Tibial nerve (tissue), 4 donors: ENCODE results near the gene CYP24A1. TPM values are rescaled to one million over a fixed set of nuclear protein-coding genes. Genes with fewer than 3 reads are reported as not detected.

Experiments used
- DNase-seq, 2 donors: peaks; one replicate each; pipeline ENCODE4 v3.0.0-alpha.2; 2019; ENCODE audit warnings: low spot score in 2 of 2
- H3K27ac ChIP-seq, 4 donors: fragments of 200-600 bp; sonication (generic) in 3 of 4; one replicate each; pipeline ENCODE4 v1.5.1; 2017 to 2019; ENCODE audit warnings: mild to moderate bottlenecking in 1 of 4
- H3K27me3 ChIP-seq, 2 donors: fragments of 200-600 bp; sonication (generic) in 1 of 2; one replicate each; pipeline versions ENCODE4 v1.5.1 to v1.6.0; 2017 to 2019
- H3K36me3 ChIP-seq, 3 donors: fragments of 200-600 bp; sonication (generic); one replicate each; pipeline ENCODE4 v1.5.1; 2018 to 2019
- H3K4me1 ChIP-seq, 4 donors: fragments of 200-600 bp; sonication (generic) in 3 of 4; one replicate each; pipeline ENCODE4 v1.5.1; 2017 to 2019
- H3K4me3 ChIP-seq, 4 donors: fragments of 200-600 bp; sonication (generic) in 3 of 4; one replicate each; pipeline ENCODE4 v1.5.1; 2017 to 2019; ENCODE audit warnings: mild to moderate bottlenecking in 1 of 4, moderate library complexity in 1 of 4
- H3K9me3 ChIP-seq, 4 donors: fragments of 200-600 bp; sonication (generic) in 3 of 4; one replicate each; pipeline ENCODE4 v1.5.1; 2017 to 2019
- EP300 ChIP-seq, 2 donors: sonication (generic); formaldehyde crosslinking; IDR thresholded peaks; one replicate each; pipeline ENCODE4 v1.6.1; 2017; ENCODE audit warnings: antibody characterized with exemption in 2 of 2, mild to moderate bottlenecking in 1 of 2
- POLR2A ChIP-seq, 2 donors: fragments of 450-650 bp; IDR thresholded peaks; one replicate each; pipeline ENCODE4 v1.6.1; 2017; ENCODE audit warnings: antibody characterized with exemption in 2 of 2, mild to moderate bottlenecking in 2 of 2, moderate library complexity in 2 of 2
- WGBS, 2 donors: methylation state at CpG; one replicate each; pipeline ENCODE4 v1.1.5; 2018; 5-methylcytosine and 5-hydroxymethylcytosine counted together
- total RNA-seq, 4 donors: library from RNA; depleted of rRNA; stranded (reverse); fragments of >200 nt; gene quantifications; one replicate each; pipeline ENCODE4 v1.1.0, GENCODE V29; 2016
- TF ChIP-seq, protein P1 (sequence below), 5 experiments: fragments of 200-600 bp in 3 of 5; fragments of 450-650 bp in 2 of 5; sonication (generic) in 3 of 5; IDR thresholded peaks; one replicate each; pipeline ENCODE4 v1.5.1; 2016 to 2019; ENCODE audit warnings: antibody characterized with exemption in 5 of 5, mild to moderate bottlenecking in 3 of 5, moderate library complexity in 2 of 5

The CYP24A1 gene
- total RNA-seq, 4 donors from 2014 or later, result not detected

- 38 to 48% methylated on average over 3 of the region's 3 CpGs for WGBS, 2 donors
- H3K4me3 ChIP-seq, result no peak overlapping the region
- DNase-seq, result no peak
- TF ChIP-seq, protein P1, sequence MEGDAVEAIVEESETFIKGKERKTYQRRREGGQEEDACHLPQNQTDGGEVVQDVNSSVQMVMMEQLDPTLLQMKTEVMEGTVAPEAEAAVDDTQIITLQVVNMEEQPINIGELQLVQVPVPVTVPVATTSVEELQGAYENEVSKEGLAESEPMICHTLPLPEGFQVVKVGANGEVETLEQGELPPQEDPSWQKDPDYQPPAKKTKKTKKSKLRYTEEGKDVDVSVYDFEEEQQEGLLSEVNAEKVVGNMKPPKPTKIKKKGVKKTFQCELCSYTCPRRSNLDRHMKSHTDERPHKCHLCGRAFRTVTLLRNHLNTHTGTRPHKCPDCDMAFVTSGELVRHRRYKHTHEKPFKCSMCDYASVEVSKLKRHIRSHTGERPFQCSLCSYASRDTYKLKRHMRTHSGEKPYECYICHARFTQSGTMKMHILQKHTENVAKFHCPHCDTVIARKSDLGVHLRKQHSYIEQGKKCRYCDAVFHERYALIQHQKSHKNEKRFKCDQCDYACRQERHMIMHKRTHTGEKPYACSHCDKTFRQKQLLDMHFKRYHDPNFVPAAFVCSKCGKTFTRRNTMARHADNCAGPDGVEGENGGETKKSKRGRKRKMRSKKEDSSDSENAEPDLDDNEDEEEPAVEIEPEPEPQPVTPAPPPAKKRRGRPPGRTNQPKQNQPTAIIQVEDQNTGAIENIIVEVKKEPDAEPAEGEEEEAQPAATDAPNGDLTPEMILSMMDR (IDR thresholded peaks at IDR 0.05), result no peak
- TF ChIP-seq EP300 (IDR thresholded peaks at IDR 0.05) (no peak), POLR2A (IDR thresholded peaks at IDR 0.05) (no peak)
- H3K27ac ChIP-seq, result no peak overlapping the region
- no peaks in the 10 kb centered on the region for H3K4me1 ChIP-seq
- no peaks in the 10 kb centered on the region for H3K9me3 ChIP-seq
- H3K27me3 ChIP-seq, result peaks cover 0 to under 1% of the 10 kb centered on the region in 2 donors
- no peaks in the 10 kb centered on the region for H3K36me3 ChIP-seq
Measured at GRCh38 chr20:54184071-54184470, 10.3 kb upstream of the CYP24A1 start.

- no peak overlapping the region for H3K27ac ChIP-seq
- H3K4me3 ChIP-seq, result no peak overlapping the region
- 81 to 82% methylated on average over 1 of the region's 1 CpG for WGBS, 2 donors
- H3K4me1 ChIP-seq, result no peaks in the 10 kb centered on the region
- DNase-seq, result no peak
- no peaks in the 10 kb centered on the region for H3K9me3 ChIP-seq
- TF ChIP-seq POLR2A (IDR thresholded peaks at IDR 0.05) (no peak), EP300 (IDR thresholded peaks at IDR 0.05) (no peak)
- TF ChIP-seq, protein P1 (IDR thresholded peaks at IDR 0.05), result no peak
- H3K27me3 ChIP-seq, result peaks cover 0 to 11% of the 10 kb centered on the region in 2 donors
- H3K36me3 ChIP-seq, result no peaks in the 10 kb centered on the region
Measured at GRCh38 chr20:54180931-54181330, 7.1 kb upstream of the CYP24A1 start.

GRCh38 chr20:54179946-54180345 is 6.2 kb upstream of the CYP24A1 start:
- no peak overlapping the region for H3K4me3 ChIP-seq
- H3K36me3 ChIP-seq, result no peaks in the 10 kb centered on the region
- no peaks in the 10 kb centered on the region for H3K9me3 ChIP-seq
- no peak for TF ChIP-seq EP300 (IDR thresholded peaks at IDR 0.05)
- TF ChIP-seq POLR2A (IDR thresholded peaks at IDR 0.05), result no peak
- TF ChIP-seq, protein P1 (IDR thresholded peaks at IDR 0.05), result no peak
- no peaks in the 10 kb centered on the region for H3K4me1 ChIP-seq
- H3K27ac ChIP-seq, result no peak overlapping the region
- DNase-seq, result no peak
- H3K27me3 ChIP-seq, result peaks cover 0 to 21% of the 10 kb centered on the region in 2 donors
- 60 to 66% methylated on average over 2 of the region's 2 CpGs for WGBS, 2 donors

DNA sequence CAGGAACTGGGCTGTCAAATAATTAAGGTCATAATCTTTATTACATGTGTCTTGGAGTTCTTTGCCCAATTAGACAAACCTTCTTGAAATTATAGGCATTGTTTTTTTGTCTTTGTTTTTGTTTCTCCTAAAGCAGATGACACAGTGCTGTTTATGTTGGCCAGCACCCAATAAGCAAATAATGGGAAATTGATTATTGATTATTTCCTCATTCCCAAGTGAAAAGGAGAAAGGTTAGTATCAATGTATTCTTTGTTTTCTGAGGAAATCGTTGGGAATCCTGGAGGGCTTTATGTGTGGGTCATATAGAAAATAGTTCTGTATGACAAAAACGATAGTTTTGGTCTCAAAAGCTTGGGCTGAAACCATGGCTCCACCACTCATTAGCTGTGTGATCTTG is 4.5 kb upstream of the CYP24A1 start:
- no peak overlapping the region for H3K4me3 ChIP-seq
- WGBS, 2 donors, result 27 to 30% methylated on average over 2 of the region's 2 CpGs
- H3K36me3 ChIP-seq, result no peaks in the 10 kb centered on the region
- H3K27ac ChIP-seq, result no peak overlapping the region
- peaks cover 0 to 38% of the 10 kb centered on the region in 2 donors for H3K27me3 ChIP-seq
- TF ChIP-seq EP300 (IDR thresholded peaks at IDR 0.05) (no peak), POLR2A (IDR thresholded peaks at IDR 0.05) (no peak)
- TF ChIP-seq, protein P1 (IDR thresholded peaks at IDR 0.05), result no peak
- H3K9me3 ChIP-seq, result no peaks in the 10 kb centered on the region
- DNase-seq, result no peak
- peaks cover 0 to 17% (median 7%) of the 10 kb centered on the region in 4 donors for H3K4me1 ChIP-seq

GRCh38 chr20:54177378-54177777 is 3.6 kb upstream of the CYP24A1 start:
- H3K27me3 ChIP-seq, result peaks cover 0 to 47% of the 10 kb centered on the region in 2 donors
- H3K9me3 ChIP-seq, result no peaks in the 10 kb centered on the region
- H3K4me3 ChIP-seq, result no peak overlapping the region
- 87% methylated on average over 6 of the region's 6 CpGs for WGBS, 2 donors
- H3K4me1 ChIP-seq, result peaks cover 0 to 24% (median 7%) of the 10 kb centered on the region in 4 donors
- H3K27ac ChIP-seq, result no peak overlapping the region
- TF ChIP-seq, protein P1 (IDR thresholded peaks at IDR 0.05), result no peak
- TF ChIP-seq EP300 (IDR thresholded peaks at IDR 0.05) (no peak), POLR2A (IDR thresholded peaks at IDR 0.05) (no peak)
- no peak for DNase-seq
- H3K36me3 ChIP-seq, result no peaks in the 10 kb centered on the region
